H9 (cell line): ENCODE measurements around the gene KLHL3. TPM values are rescaled to one million over a fixed set of nuclear protein-coding genes. Genes with fewer than 3 reads are reported as not detected.

ENCODE experiments used
- DNase-seq: peaks from one replicate; pipeline ENCODE4 v3.0.0-alpha.2; 2017
- H2AFZ ChIP-seq: one replicate; pipeline ENCODE4 v1.6.1; 2013; ENCODE audit warnings: mild to moderate bottlenecking, low read length, control low read depth, moderate library complexity
- H2AK5ac ChIP-seq: 2 replicates; pipeline ENCODE4 v1.6.1; 2013; ENCODE audit warnings: low read length, control low read depth, mixed read lengths; ENCODE audit not compliant: insufficient read length
- H2BK120ac ChIP-seq: one replicate; pipeline ENCODE4 v1.6.1; 2013; ENCODE audit warnings: low read depth, mild to moderate bottlenecking, low read length, control low read depth, inconsistent platforms; ENCODE audit not compliant: poor library complexity, severe bottlenecking
- H2BK12ac ChIP-seq: 2 replicates; pipeline ENCODE4 v1.6.1; 2013; ENCODE audit warnings: low read length, control low read depth, mixed read lengths, low read depth; ENCODE audit not compliant: insufficient read length
- H2BK15ac ChIP-seq: 2 replicates; pipeline ENCODE4 v1.6.1; 2013; ENCODE audit warnings: low read depth, low read length, control low read depth
- H2BK20ac ChIP-seq: one replicate; pipeline ENCODE4 v1.6.1; 2013; ENCODE audit warnings: low read depth, mild to moderate bottlenecking, low read length, control low read depth, inconsistent platforms; ENCODE audit not compliant: poor library complexity, severe bottlenecking
- H2BK5ac ChIP-seq: 2 replicates; pipeline ENCODE4 v1.6.1; 2013; ENCODE audit warnings: low read length, control low read depth, mixed read lengths; ENCODE audit not compliant: insufficient read length
- H3K14ac ChIP-seq: 2 replicates; pipeline ENCODE4 v1.6.1; 2013; ENCODE audit warnings: low read length, control low read depth; ENCODE audit not compliant: insufficient read depth
- H3K18ac ChIP-seq: 2 replicates; pipeline ENCODE4 v1.6.1; 2013; ENCODE audit warnings: low read depth, mild to moderate bottlenecking, mixed read lengths, low read length, control low read depth; ENCODE audit not compliant: insufficient read length
- H3K23ac ChIP-seq: 2 replicates; pipeline ENCODE4 v1.6.1; 2013; ENCODE audit warnings: low read length, control low read depth, mixed read lengths, low read depth; ENCODE audit not compliant: insufficient read length
- H3K23me2 ChIP-seq: 2 replicates; pipeline ENCODE4 v1.6.1; 2013; ENCODE audit warnings: low read depth, mild to moderate bottlenecking, mixed read lengths, low read length, control low read depth; ENCODE audit not compliant: insufficient read length, poor library complexity, severe bottlenecking
- H3K27ac ChIP-seq: 2 replicates; pipeline ENCODE4 v1.5.1; 2013; ENCODE audit warnings: low read length, control low read depth, mixed read lengths, low read depth; ENCODE audit not compliant: insufficient read length
- H3K27me3 ChIP-seq: 2 replicates; pipeline ENCODE4 v1.6.1; 2013; ENCODE audit warnings: low read length, control low read depth, inconsistent platforms; ENCODE audit not compliant: insufficient read depth
- H3K4ac ChIP-seq: 2 replicates; pipeline ENCODE4 v1.6.1; 2013; ENCODE audit warnings: low read depth, mild to moderate bottlenecking, control low read depth, inconsistent platforms, low read length, moderate library complexity
- H3K4me1 ChIP-seq: 2 replicates; pipeline ENCODE4 v1.6.1; 2013; ENCODE audit warnings: low read length, control low read depth, inconsistent platforms; ENCODE audit not compliant: insufficient read depth
- H3K4me2 ChIP-seq: 2 replicates; pipeline ENCODE4 v1.6.1; 2013; ENCODE audit warnings: low read length, control low read depth, mixed read lengths; ENCODE audit not compliant: insufficient read length, insufficient read depth
- H3K56ac ChIP-seq: 2 replicates; pipeline ENCODE4 v1.6.1; 2013; ENCODE audit warnings: low read depth, mild to moderate bottlenecking, mixed read lengths, low read length, control low read depth; ENCODE audit not compliant: insufficient read length
- H3K79me1 ChIP-seq: 2 replicates; pipeline ENCODE4 v1.6.1; 2013; ENCODE audit warnings: low read depth, mild to moderate bottlenecking, moderate library complexity, low read length, control low read depth, inconsistent platforms; ENCODE audit not compliant: insufficient read depth, poor library complexity, severe bottlenecking
- H3K79me2 ChIP-seq: 2 replicates; pipeline ENCODE4 v1.6.1; 2013; ENCODE audit warnings: low read length, control low read depth, inconsistent platforms; ENCODE audit not compliant: insufficient read depth
- H3K9ac ChIP-seq: 2 replicates; pipeline ENCODE4 v1.6.1; 2013; ENCODE audit warnings: low read length, control low read depth, mixed read lengths; ENCODE audit not compliant: insufficient read length; ENCODE audit errors: extremely low read depth
- H3K9me3 ChIP-seq: one replicate; pipeline ENCODE4 v1.6.1; 2013; ENCODE audit warnings: low read depth, low read length, inconsistent platforms; ENCODE audit not compliant: control insufficient read depth
- H3T11ph ChIP-seq: one replicate; pipeline ENCODE4 v1.6.1; 2013; ENCODE audit warnings: mild to moderate bottlenecking, low read length, control low read depth, inconsistent platforms
- H4K20me1 ChIP-seq: one replicate; pipeline ENCODE4 v1.6.1; 2013; ENCODE audit not compliant: control insufficient read depth, insufficient read length, insufficient read depth
- H4K5ac ChIP-seq: 2 replicates; pipeline ENCODE4 v1.6.1; 2013; ENCODE audit warnings: low read depth, mild to moderate bottlenecking, mixed read lengths, low read length, control low read depth; ENCODE audit not compliant: insufficient read length
- H4K8ac ChIP-seq: replicated peaks from 2 replicates; pipeline ENCODE4 v1.6.1; 2013; ENCODE audit warnings: low read length, control low read depth, mixed read lengths, low read depth; ENCODE audit not compliant: insufficient read length
- H4K91ac ChIP-seq: 2 replicates; pipeline ENCODE4 v1.6.1; 2013; ENCODE audit warnings: low read depth, mild to moderate bottlenecking, moderate library complexity, mixed read lengths, low read length, control low read depth; ENCODE audit not compliant: insufficient read length
- H3K27ac Mint-ChIP-seq, 3 experiments: 2 replicates in 2 of 3; 3 replicates in 1 of 3; pipeline ENCODE4 v1.8.0; 2020 to 2021; ENCODE audit warnings: mixed read lengths in 3 of 3, mild to moderate bottlenecking in 1 of 3, moderate library complexity in 1 of 3
- H3K27me3 Mint-ChIP-seq: 2 replicates; pipeline ENCODE4 v1.8.0; 2021; ENCODE audit warnings: low read depth, mild to moderate bottlenecking, moderate library complexity, mixed read lengths
- H3K36me3 Mint-ChIP-seq, 3 experiments: 2 replicates in 2 of 3; 3 replicates in 1 of 3; pipeline ENCODE4 v1.8.0; 2020 to 2021; ENCODE audit warnings: low read depth in 3 of 3, mixed read lengths in 3 of 3; ENCODE audit not compliant: insufficient read depth in 1 of 3
- H3K4me1 Mint-ChIP-seq, 2 experiments: 2 replicates each; pipeline ENCODE4 v1.8.0; 2020; ENCODE audit warnings: mixed read lengths in 2 of 2
- H3K4me3 Mint-ChIP-seq, 2 experiments: 2 replicates in 1 of 2; 3 replicates in 1 of 2; pipeline ENCODE4 v1.8.0; 2020 to 2021; ENCODE audit warnings: mild to moderate bottlenecking in 2 of 2, mixed read lengths in 2 of 2, moderate library complexity in 1 of 2
- H3K9me3 Mint-ChIP-seq, 2 experiments: 2 replicates in 1 of 2; 3 replicates in 1 of 2; pipeline ENCODE4 v1.8.0; 2020; ENCODE audit warnings: mild to moderate bottlenecking in 2 of 2, mixed read lengths in 2 of 2, moderate library complexity in 1 of 2
- WGBS: extraction: QIAGEN DNeasy Blood & Tissue Kit; methylation state at CpG from one replicate; pipeline ENCODE4 v1.1.7; 2013; ENCODE audit warnings: missing lambda C conversion rate, low lambda C conversion rate, mixed read lengths; ENCODE audit not compliant: insufficient read length; ENCODE audit errors: extremely low coverage; 5-methylcytosine and 5-hydroxymethylcytosine counted together
- total RNA-seq: library from RNA; stranded (reverse); gene quantifications from 2 replicates; pipeline ENCODE4 v1.2.1, GENCODE V29; 2021
- TF ChIP-seq, protein P1 (sequence below): fragments of 200-600 bp; sonication (generic); conservative IDR thresholded peaks from 3 replicates; pipeline ENCODE4 v1.8.0; 2021; ENCODE audit warnings: antibody characterized with exemption, mild to moderate bottlenecking

The KLHL3 gene
- total RNA-seq, 1 experiment from 2014 or later = 12.8 TPM

DNA sequence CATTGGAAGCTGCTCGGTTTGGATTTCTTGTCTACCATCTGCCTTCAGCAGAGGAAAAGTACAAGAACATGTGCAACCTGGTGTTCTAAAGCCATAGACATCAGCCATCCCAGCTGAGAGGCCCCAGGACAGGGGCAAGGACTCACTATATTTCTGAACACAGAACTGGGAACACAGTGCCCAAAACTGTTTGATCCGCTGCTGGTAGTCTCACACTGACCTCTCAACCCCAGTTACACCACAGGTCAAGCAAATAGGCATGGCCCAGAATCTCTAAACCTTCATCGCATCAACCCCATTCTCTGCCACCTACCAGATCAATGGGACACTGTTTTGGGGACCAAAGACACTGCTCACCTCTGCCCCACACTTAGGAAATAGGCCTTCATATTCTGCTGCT lies 2.0 kb downstream of the KLHL3 start:
- no peak overlapping the region for H3K27ac ChIP-seq
- WGBS = no CpG with 5 or more reads among the region's 3 CpGs

More for the DNA sequence above, 2.0 kb downstream of the KLHL3 start:
- H3K27me3 Mint-ChIP-seq = no peaks in the 10 kb centered on the region
- no peak overlapping the region for H4K91ac ChIP-seq
- no peak overlapping the region; a peak in 1 of 7 replicates for H3K27ac Mint-ChIP-seq
- peaks cover 8% of the 10 kb centered on the region for H3K23me2 ChIP-seq
- H3K18ac ChIP-seq = no peak overlapping the region
- peaks cover 0 to 3% (median 0%) of the 10 kb centered on the region in 3 experiments; a peak in 1 of 7 replicates for H3K36me3 Mint-ChIP-seq
- no peak overlapping the region for H2BK5ac ChIP-seq
- H3K4me3 Mint-ChIP-seq = no peak overlapping the region
- no peak overlapping the region for H3K56ac ChIP-seq
- H2BK12ac ChIP-seq = no peak overlapping the region
- H3K9me3 Mint-ChIP-seq = no peaks in the 10 kb centered on the region; a peak in 1 of 5 replicates
- H2BK20ac ChIP-seq = no peak overlapping the region
- H4K5ac ChIP-seq = no peak overlapping the region
- peaks cover 6% of the 10 kb centered on the region for H3K79me1 ChIP-seq
- H2AK5ac ChIP-seq = no peak overlapping the region
- TF ChIP-seq, protein P1, sequence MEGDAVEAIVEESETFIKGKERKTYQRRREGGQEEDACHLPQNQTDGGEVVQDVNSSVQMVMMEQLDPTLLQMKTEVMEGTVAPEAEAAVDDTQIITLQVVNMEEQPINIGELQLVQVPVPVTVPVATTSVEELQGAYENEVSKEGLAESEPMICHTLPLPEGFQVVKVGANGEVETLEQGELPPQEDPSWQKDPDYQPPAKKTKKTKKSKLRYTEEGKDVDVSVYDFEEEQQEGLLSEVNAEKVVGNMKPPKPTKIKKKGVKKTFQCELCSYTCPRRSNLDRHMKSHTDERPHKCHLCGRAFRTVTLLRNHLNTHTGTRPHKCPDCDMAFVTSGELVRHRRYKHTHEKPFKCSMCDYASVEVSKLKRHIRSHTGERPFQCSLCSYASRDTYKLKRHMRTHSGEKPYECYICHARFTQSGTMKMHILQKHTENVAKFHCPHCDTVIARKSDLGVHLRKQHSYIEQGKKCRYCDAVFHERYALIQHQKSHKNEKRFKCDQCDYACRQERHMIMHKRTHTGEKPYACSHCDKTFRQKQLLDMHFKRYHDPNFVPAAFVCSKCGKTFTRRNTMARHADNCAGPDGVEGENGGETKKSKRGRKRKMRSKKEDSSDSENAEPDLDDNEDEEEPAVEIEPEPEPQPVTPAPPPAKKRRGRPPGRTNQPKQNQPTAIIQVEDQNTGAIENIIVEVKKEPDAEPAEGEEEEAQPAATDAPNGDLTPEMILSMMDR = no peak
- no peak overlapping the region for H2AFZ ChIP-seq
- H3K79me2 ChIP-seq = peaks cover 11% of the 10 kb centered on the region
- no peaks in the 10 kb centered on the region for H3K27me3 ChIP-seq
- no peak overlapping the region for H3K14ac ChIP-seq
- H2BK15ac ChIP-seq = no peak overlapping the region
- no peak for DNase-seq
- H3K4me2 ChIP-seq = peak overlapping the region; percentile 77
- peaks cover 3% of the 10 kb centered on the region in 2 experiments; a peak in 3 of 4 replicates for H3K4me1 Mint-ChIP-seq
- no peaks in the 10 kb centered on the region for H4K20me1 ChIP-seq
- H3T11ph ChIP-seq = no peak overlapping the region
- no peak overlapping the region for H3K23ac ChIP-seq
- no peak overlapping the region for H3K9ac ChIP-seq
- H3K4me1 ChIP-seq = peaks cover 8% of the 10 kb centered on the region; the same call in 1 of the 2 replicates
- H3K9me3 ChIP-seq = no peaks in the 10 kb centered on the region
- no peak overlapping the region for H4K8ac ChIP-seq
- H2BK120ac ChIP-seq = no peak overlapping the region
- H3K4ac ChIP-seq = no peak overlapping the region
